Activated B cell treated with CpG ODN at 0.5 μM for 24 hours (primary cell): ENCODE measurements around the gene SYT5. TPM values are rescaled to one million over a fixed set of nuclear protein-coding genes. Genes with fewer than 3 reads are reported as not detected.

Experiments
- ATAC-seq: fragments of 200-7000 bp; cut with Tn5 transposase; one replicate; pipeline ENCODE4 v1.10.0; 2021; ENCODE audit warnings: low read depth, mild to moderate bottlenecking, moderate library complexity
- CTCF ChIA-PET: fragments of 350-600 bp; sonication (Branson Sonifier 250); formaldehyde crosslinking; loops from one replicate; lab custom pipeline; 2021; ENCODE audit warnings: antibody characterized with exemption; lab: Charles Lee
- POLR2A ChIA-PET: fragments of 350-600 bp; sonication (Branson Sonifier 250); formaldehyde crosslinking; loops from one replicate; lab custom pipeline; 2021; ENCODE audit warnings: antibody characterized with exemption; lab: Charles Lee
- DNase-seq: peaks from one replicate; pipeline ENCODE4 v3.0.0; 2022
- H3K27ac Mint-ChIP-seq: one replicate; pipeline ENCODE4 v1.8.0; 2020; ENCODE audit warnings: mixed read lengths
- H3K27me3 Mint-ChIP-seq: one replicate; pipeline ENCODE4 v1.8.0; 2021; ENCODE audit warnings: mixed read lengths
- H3K36me3 Mint-ChIP-seq: one replicate; pipeline ENCODE4 v1.8.0; 2021; ENCODE audit warnings: low read depth, mixed read lengths
- H3K4me1 Mint-ChIP-seq: one replicate; pipeline ENCODE4 v1.8.0; 2021; ENCODE audit warnings: mixed read lengths
- H3K4me3 Mint-ChIP-seq: one replicate; pipeline ENCODE4 v1.8.0; 2020; ENCODE audit warnings: mild to moderate bottlenecking, mixed read lengths
- H3K9me3 Mint-ChIP-seq: one replicate; pipeline ENCODE4 v1.8.0; 2020; ENCODE audit warnings: mixed read lengths
- intact Hi-C: fragments of 100-400 bp; cut with micrococcal nuclease; formaldehyde crosslinking; loops from one replicate; pipeline ENCODE4 v1.15.1; 2024
- total RNA-seq: library from RNA; stranded (reverse); gene quantifications from 2 replicates; pipeline ENCODE4 v1.2.3, GENCODE V29; 2022
- TF ChIP-seq, protein P1 (sequence below): fragments of 200-600 bp; IDR thresholded peaks from one replicate; pipeline ENCODE4 v1.8.0; 2022; ENCODE audit warnings: antibody characterized with exemption, mild to moderate bottlenecking

The SYT5 gene
- total RNA-seq, 1 donor from 2014 or later, result not detected

DNA sequence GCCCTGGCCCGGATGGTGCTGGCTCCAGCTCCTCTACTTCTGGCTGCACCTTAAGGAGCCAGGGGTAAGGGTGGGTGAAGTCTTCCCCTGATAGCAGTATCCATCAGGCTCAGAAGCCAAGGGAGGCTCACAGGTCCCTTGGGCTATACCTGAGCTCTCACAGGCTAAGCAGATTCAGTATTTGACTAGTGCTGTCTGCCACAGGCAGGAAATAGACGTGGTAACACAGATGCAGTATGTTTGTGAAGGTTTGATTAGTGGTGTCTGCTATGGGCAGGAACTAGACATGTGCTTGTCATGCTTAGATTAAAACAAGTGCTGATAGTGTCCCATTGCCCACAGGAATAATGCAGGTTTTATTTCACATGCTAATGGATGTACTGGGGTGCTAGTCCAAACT, 4.0 kb downstream of the SYT5 start:
- TF ChIP-seq, protein P1, sequence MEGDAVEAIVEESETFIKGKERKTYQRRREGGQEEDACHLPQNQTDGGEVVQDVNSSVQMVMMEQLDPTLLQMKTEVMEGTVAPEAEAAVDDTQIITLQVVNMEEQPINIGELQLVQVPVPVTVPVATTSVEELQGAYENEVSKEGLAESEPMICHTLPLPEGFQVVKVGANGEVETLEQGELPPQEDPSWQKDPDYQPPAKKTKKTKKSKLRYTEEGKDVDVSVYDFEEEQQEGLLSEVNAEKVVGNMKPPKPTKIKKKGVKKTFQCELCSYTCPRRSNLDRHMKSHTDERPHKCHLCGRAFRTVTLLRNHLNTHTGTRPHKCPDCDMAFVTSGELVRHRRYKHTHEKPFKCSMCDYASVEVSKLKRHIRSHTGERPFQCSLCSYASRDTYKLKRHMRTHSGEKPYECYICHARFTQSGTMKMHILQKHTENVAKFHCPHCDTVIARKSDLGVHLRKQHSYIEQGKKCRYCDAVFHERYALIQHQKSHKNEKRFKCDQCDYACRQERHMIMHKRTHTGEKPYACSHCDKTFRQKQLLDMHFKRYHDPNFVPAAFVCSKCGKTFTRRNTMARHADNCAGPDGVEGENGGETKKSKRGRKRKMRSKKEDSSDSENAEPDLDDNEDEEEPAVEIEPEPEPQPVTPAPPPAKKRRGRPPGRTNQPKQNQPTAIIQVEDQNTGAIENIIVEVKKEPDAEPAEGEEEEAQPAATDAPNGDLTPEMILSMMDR, result no peak
- no peak overlapping the region for H3K27ac Mint-ChIP-seq
- H3K27me3 Mint-ChIP-seq, result peaks cover 71% of the 10 kb centered on the region
- ChIA-PET CTCF (no interaction called here), POLR2A (no interaction called here)
- no peak overlapping the region for H3K4me3 Mint-ChIP-seq
- DNase-seq, result no peak
- H3K9me3 Mint-ChIP-seq, result no peaks in the 10 kb centered on the region
- peaks cover 31% of the 10 kb centered on the region for H3K4me1 Mint-ChIP-seq
- intact Hi-C loops, result loop anchor here (5.0 kb wide), 1 partner anchor 94 kb away; no protein-coding TSS in a partner anchor
- no peaks in the 10 kb centered on the region for H3K36me3 Mint-ChIP-seq
- no peak for ATAC-seq

DNA sequence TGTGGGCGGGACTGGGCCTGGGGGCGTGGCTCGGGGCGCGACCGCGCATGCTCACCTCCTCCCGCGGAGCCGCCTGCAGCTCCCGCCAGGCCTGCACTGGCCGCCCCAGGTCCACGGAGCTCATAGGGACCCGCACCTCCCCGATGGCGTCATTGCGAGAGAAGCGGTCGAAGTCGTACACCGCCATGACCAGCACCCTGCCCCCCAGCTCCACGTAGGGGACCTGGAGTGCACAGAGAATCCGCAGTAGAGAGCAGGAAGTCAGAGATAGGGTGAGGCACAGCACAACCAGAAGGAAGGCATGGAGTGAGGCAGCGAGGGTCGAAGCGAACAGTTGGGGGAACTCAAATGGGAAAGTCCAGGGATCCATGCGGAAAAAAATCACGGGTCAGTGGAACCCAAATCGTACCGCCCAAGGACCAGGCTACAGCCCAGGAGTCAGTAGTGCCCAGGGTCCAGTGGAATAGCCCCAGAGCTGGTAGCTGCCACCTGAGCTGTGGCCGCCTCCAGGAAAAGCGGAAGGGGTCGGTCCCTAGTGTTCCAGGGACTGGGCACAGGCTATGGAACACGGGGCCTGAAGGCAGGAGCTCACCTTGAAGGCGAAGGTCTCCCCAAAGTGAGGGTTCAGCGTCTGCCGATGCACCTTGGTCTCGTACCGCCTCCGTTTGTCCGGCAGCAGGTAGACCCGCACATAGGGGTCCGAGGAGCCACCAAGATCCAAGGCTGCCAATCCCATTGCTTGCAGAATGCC, 4.8 kb downstream of the SYT5 start:
- no peaks in the 10 kb centered on the region for H3K9me3 Mint-ChIP-seq
- intact Hi-C loops, result loop anchor here (5.0 kb wide), 1 partner anchor 93 kb away; no protein-coding TSS in a partner anchor
- POLR2A ChIA-PET, result interaction anchor here (0.5 to 0.6 kb wide), 2 partner anchors 101 to 278 kb away, joined by 3 to 12 read pairs; no protein-coding TSS in a partner anchor

DNA sequence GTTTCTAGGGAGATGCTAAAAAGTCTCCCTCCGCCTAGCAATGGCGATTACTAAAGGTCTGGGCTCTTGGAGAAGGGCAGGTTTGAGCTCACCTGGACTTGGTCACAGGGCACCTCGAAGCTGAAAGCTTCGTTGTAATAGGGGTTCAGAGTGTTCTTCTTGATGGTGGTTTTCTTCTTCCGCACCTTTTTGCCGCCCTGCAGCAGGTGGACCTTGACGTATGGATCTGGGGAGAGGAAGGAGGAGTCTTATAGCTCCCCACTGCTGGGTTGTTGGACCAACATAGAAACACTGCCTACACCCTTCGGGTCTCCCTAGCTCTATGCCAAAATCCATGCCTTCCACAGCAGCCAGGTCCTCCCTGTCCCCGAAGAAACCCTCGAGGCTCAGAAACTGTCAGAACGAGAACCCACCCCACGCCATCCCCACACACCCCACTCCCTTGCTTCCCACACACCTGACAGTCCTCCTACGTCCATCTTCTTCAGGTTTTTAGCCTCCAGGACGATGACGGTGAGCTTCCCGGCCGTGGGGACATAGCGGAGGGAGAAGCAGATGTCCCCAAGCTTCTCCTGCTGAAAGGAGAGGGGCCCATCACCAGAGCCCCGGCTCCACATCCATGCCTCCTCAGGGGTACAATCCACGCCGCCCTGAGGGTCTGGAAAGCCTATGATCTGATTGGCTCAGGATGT, 5.5 kb downstream of the SYT5 start:
- Mint-ChIP-seq H3K9me3 (no peaks in the 10 kb centered on the region), H3K27ac (no peak overlapping the region), H3K36me3 (no peaks in the 10 kb centered on the region), H3K4me1 (peaks cover 23% of the 10 kb centered on the region), H3K4me3 (no peak overlapping the region), H3K27me3 (peaks cover 70% of the 10 kb centered on the region)
- ChIA-PET POLR2A (interaction anchor here (0.6 kb wide), 1 partner anchor 278 kb away, joined by 12 read pairs; no protein-coding TSS in a partner anchor), CTCF (no interaction called here)
- ATAC-seq (no peak), DNase-seq (no peak)
- intact Hi-C loops, result loop anchor here (5.0 kb wide), 1 partner anchor 92 kb away; no protein-coding TSS in a partner anchor
- TF ChIP-seq, protein P1, result no peak

More for the DNA sequence above, 4.8 kb downstream of the SYT5 start:
- no peaks in the 10 kb centered on the region for H3K36me3 Mint-ChIP-seq
- no peak overlapping the region for H3K4me3 Mint-ChIP-seq
- peaks cover 70% of the 10 kb centered on the region for H3K27me3 Mint-ChIP-seq
- DNase-seq (no peak), ATAC-seq (no peak)
- no peak overlapping the region for H3K27ac Mint-ChIP-seq
- TF ChIP-seq, protein P1, result no peak
- H3K4me1 Mint-ChIP-seq, result peaks cover 28% of the 10 kb centered on the region
- CTCF ChIA-PET, result no interaction called here

DNA sequence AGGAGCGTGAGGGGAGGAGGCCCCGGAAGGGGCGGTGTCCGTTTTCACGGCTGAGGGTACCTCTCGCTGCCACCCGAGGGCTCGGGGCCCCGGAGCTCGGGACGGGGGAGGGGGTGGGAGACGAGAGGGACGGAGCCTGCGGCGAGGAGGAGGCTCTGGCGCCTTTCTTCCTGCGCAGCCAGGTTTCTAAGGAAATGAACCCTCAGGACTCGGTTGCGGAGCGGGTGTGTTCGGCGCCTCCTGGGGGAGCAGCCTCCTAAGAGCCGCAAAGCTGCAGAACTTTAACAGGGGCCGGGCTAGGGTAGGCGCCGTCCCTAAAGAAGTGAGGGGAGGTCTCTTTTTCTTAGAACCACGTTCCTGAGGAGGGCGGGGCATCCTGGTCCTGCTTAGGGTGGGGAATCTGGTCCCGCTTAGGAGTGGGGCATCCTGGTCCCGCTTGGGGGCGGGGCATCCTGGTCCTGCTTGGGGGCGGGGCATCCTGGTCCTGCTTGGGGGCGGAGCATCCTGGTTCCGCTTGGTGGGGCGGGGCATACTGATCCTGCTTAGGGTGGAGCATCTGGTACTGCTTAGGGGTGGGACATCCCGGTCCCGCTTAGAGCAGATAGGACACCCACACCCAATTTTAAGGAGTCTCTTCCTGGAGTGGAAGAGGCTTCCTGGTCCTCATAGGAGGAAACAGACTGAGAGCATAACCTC, 6.2 kb downstream of the SYT5 start:
- Mint-ChIP-seq H3K9me3 (no peaks in the 10 kb centered on the region), H3K27me3 (peaks cover 71% of the 10 kb centered on the region), H3K4me1 (peaks cover 18% of the 10 kb centered on the region), H3K36me3 (no peaks in the 10 kb centered on the region), H3K4me3 (peak overlapping the region; percentile 70), H3K27ac (no peak overlapping the region)
- intact Hi-C loops, result no loop called here
- ChIA-PET CTCF (no interaction called here), POLR2A (interaction anchor here (0.7 kb wide), 1 partner anchor 86 kb away, joined by 3 read pairs; no protein-coding TSS in a partner anchor)
- no peak for DNase-seq
- TF ChIP-seq, protein P1, result no peak
- peak; percentile 65 for ATAC-seq
